BE2C (cell line): ENCODE measurements around the gene POLDIP2.
A peak's percentile ranks its signal among the peaks of the same experiment; 100 is the strongest.

ENCODE experiments used
- DNase-seq: peaks from one replicate; pipeline ENCODE4 v3.0.0-alpha.2; 2020
- H3K27me3 ChIP-seq: fragments of 250-450 bp; sonication (Bioruptor Pico); 2 replicates; pipeline ENCODE4 v1.5.1; 2020; ENCODE audit warnings: mild to moderate bottlenecking
- H3K36me3 ChIP-seq: fragments of 250-450 bp; sonication (Bioruptor Pico); 2 replicates; pipeline ENCODE4 v1.5.1; 2020; ENCODE audit warnings: mild to moderate bottlenecking
- H3K4me1 ChIP-seq: fragments of 250-450 bp; sonication (Bioruptor Pico); 2 replicates; pipeline ENCODE4 v1.5.1; 2020
- H3K4me3 ChIP-seq: 2 replicates; pipeline ENCODE4 v1.5.1; 2011; ENCODE audit warnings: low read depth, low read length
- H3K9me3 ChIP-seq: fragments of 250-450 bp; sonication (Bioruptor Pico); 2 replicates; pipeline ENCODE4 v1.5.1; 2020
- CTCF ChIP-seq: IDR thresholded peaks from 2 replicates; pipeline ENCODE4 v1.5.1; 2012; ENCODE audit warnings: mild to moderate bottlenecking, low read depth, low read length

Gene POLDIP2

GRCh38 chr17:28372945-28373274 lies 15.6 kb upstream of the POLDIP2 start:
- no peak for DNase-seq
- no peak for TF ChIP-seq CTCF
- Histone ChIP-seq H3K9me3 (no peaks in the 10 kb centered on the region), H3K36me3 (no peaks in the 10 kb centered on the region), H3K4me3 (peak overlapping the region; percentile 77), H3K4me1 (peaks cover 5% of the 10 kb centered on the region; the same call in 1 of the 2 replicates), H3K27me3 (no peaks in the 10 kb centered on the region)

- TF ChIP-seq CTCF = no peak
- Histone ChIP-seq H3K4me1 (peaks cover 5% of the 10 kb centered on the region; the same call in 1 of the 2 replicates), H3K36me3 (no peaks in the 10 kb centered on the region), H3K9me3 (no peaks in the 10 kb centered on the region), H3K27me3 (no peaks in the 10 kb centered on the region), H3K4me3 (peak overlapping the region; percentile 77)
- peak; percentile 30 for DNase-seq
Observed at GRCh38 chr17:28372203-28372944, 15.0 kb upstream of the POLDIP2 start.

- DNase-seq = peak; percentile 95
Observed at GRCh38 chr17:28371245-28372202, 14.2 kb upstream of the POLDIP2 start, which contains the start of gene SARM1. Gene SARM1, plus strand, starts transcription at chr17:28371694. Its CDS starts 339 bp downstream, at chr17:28372033.

GRCh38 chr17:28370744-28371103 lies 13.4 kb upstream of the POLDIP2 start:
- Histone ChIP-seq H3K27me3 (no peaks in the 10 kb centered on the region), H3K4me1 (peaks cover 5% of the 10 kb centered on the region; the same call in 1 of the 2 replicates), H3K9me3 (no peaks in the 10 kb centered on the region), H3K36me3 (no peaks in the 10 kb centered on the region), H3K4me3 (peak overlapping the region; percentile 20; the same call in 1 of the 2 replicates)
- TF ChIP-seq CTCF = no peak
- no peak for DNase-seq

More at GRCh38 chr17:28371245-28372202, 14.2 kb upstream of the POLDIP2 start, which contains the start of gene SARM1:
- Histone ChIP-seq H3K4me3 (peak within 1 kb of the TSS; percentile 77), H3K36me3 (no peaks in the 10 kb centered on the region), H3K9me3 (no peaks in the 10 kb centered on the region), H3K4me1 (peaks cover 5% of the 10 kb centered on the region; the same call in 1 of the 2 replicates), H3K27me3 (no peaks in the 10 kb centered on the region)
- TF ChIP-seq CTCF = no peak

- H3K4me1 ChIP-seq = peaks cover 5% of the 10 kb centered on the region; the same call in 1 of the 2 replicates
- DNase-seq = peak; percentile 52
- H3K27me3 ChIP-seq = no peaks in the 10 kb centered on the region
- TF ChIP-seq CTCF = peak; percentile 13; the same call in 1 of the 2 replicates
- no peaks in the 10 kb centered on the region for H3K36me3 ChIP-seq
- no peaks in the 10 kb centered on the region for H3K9me3 ChIP-seq
- peak within 1 kb of the TSS; percentile 20; the same call in 1 of the 2 replicates for H3K4me3 ChIP-seq
Observed at GRCh38 chr17:28370035-28370743, 12.9 kb upstream of the POLDIP2 start, which contains the start of gene VTN. Gene VTN, minus strand, starts transcription at chr17:28370307. Its CDS starts 104 bp downstream, at chr17:28370203.
